SU-DHL-6 (cell line): ENCODE data around the gene RAB17.

Source experiments
- EZH2phosphoT487 ChIP-seq: fragments of 200-600 bp; sonication (generic), shearing (Covaris generic); conservative IDR thresholded peaks from 2 replicates; pipeline ENCODE4 v1.6.1; 2018; ENCODE audit warnings: mild to moderate bottlenecking, antibody characterized with exemption, low read length, moderate library complexity, mixed read lengths
- TF ChIP-seq, protein P1 (sequence below): fragments of 200-600 bp; sonication (generic); IDR thresholded peaks from one replicate; pipeline ENCODE4 v1.5.1; 2017; ENCODE audit warnings: antibody characterized with exemption, mild to moderate bottlenecking, low read length, moderate library complexity; ENCODE audit not compliant: insufficient read depth, poor library complexity, severe bottlenecking

DNA sequence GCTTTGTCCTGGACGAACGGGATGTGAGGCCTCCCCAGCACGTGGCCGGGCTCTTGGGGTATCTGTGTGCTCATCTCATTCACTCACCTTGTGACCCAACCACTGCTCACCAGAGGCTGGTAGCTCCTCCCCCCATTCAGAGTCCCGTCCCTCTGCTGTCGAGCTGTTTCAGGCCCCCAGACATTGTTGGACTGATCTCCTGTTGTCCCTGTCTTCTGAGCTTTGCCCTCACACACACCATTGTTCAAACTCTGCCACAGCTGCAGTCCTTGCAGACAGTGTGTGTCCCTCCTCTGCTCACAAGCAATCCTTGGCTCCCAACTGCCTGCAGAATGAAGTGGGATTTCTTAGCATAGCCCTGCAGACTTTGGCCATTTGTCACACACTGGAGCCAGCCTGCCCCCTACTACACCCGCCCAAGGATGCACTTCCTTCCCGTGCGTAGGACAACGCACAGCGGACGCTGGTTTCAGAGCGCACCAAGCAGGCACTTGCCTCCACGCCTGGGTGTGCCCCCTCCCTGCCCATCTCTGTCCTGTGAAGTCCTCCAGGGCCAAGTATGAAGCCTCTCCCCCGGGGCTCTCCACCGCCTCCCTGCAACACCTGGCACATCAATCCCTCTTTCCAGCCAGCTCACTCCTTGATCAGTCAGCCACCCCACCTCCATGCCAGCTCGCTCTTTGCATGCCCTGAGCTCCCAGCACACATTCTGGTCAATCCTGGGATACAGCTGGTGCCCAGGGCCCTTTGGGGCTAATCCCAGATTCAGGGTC lies 40.7 kb downstream of the RAB17 start:
- TF ChIP-seq, protein P1, sequence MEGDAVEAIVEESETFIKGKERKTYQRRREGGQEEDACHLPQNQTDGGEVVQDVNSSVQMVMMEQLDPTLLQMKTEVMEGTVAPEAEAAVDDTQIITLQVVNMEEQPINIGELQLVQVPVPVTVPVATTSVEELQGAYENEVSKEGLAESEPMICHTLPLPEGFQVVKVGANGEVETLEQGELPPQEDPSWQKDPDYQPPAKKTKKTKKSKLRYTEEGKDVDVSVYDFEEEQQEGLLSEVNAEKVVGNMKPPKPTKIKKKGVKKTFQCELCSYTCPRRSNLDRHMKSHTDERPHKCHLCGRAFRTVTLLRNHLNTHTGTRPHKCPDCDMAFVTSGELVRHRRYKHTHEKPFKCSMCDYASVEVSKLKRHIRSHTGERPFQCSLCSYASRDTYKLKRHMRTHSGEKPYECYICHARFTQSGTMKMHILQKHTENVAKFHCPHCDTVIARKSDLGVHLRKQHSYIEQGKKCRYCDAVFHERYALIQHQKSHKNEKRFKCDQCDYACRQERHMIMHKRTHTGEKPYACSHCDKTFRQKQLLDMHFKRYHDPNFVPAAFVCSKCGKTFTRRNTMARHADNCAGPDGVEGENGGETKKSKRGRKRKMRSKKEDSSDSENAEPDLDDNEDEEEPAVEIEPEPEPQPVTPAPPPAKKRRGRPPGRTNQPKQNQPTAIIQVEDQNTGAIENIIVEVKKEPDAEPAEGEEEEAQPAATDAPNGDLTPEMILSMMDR = no peak
- TF ChIP-seq EZH2phosphoT487 = no peak
